Measurements from ENCODE around the gene MYH3. TPM values are rescaled to one million over a fixed set of nuclear protein-coding genes. Genes with fewer than 3 reads are reported as not detected.

MYH3 gene
- polyA plus RNA-seq, 1 donor from 2014 or later, result 0.74 TPM

DNA sequence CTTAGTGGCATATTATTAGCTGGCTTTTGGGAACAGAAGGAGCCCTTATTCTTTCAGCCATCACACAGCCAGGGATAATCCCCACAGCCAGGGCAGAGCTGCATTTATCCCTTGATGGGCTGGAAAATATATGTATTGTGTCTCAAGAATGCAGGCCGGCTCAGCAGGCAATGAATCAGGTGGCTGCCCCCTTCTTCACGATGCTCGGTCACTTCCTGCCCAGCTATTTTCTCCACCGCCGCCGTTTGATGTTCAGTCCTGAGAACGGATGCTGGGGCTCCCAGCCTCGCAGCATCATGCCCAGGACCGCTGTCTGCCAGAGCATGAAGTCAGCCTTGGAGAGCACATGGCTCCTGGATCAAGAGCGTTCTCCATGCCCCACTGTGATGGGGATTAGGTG is 4.3 kb upstream of the MYH3 start:
- Histone ChIP-seq H3K9me3 (ENCODE audit: low read length) (no peaks in the 10 kb centered on the region), H3K36me3 (ENCODE audit: insufficient read depth, low read length) (no peaks in the 10 kb centered on the region), H2AFZ (ENCODE audit: low read depth, low read length) (no peak overlapping the region), H3K4me3 (ENCODE audit: low read length) (no peak overlapping the region), H3K9ac (ENCODE audit: low read length) (no peak overlapping the region), H3K79me2 (replicated peaks; ENCODE audit: insufficient read depth, low read length) (no peaks in the 10 kb centered on the region), H3K4me2 (ENCODE audit: low read length) (no peak overlapping the region), H3K27ac (ENCODE audit: low read length) (no peak overlapping the region), H3F3A (ENCODE audit: insufficient read depth, low read length, poor library complexity, severe bottlenecking) (no peaks in the 10 kb centered on the region), H3K9me2 (ENCODE audit: insufficient read depth, low read length) (no peaks in the 10 kb centered on the region), H3K27me3 (ENCODE audit: insufficient read depth, low read depth, low read length) (no peaks in the 10 kb centered on the region), H4K20me1 (ENCODE audit: insufficient read depth) (no peaks in the 10 kb centered on the region)
- TF ChIP-seq TAF1 (IDR thresholded peaks at IDR 0.05; ENCODE audit: low read depth) (no peak), SMC3 (conservative IDR thresholded peaks at IDR 0.05; ENCODE audit: poor library complexity) (no peak), RAD21 (conservative IDR thresholded peaks at IDR 0.05) (no peak), EZH2 (IDR thresholded peaks at IDR 0.05; ENCODE audit: borderline replicate concordance, insufficient read depth, low read length, poor library complexity, severe bottlenecking) (no peak), POLR2AphosphoS5 (IDR thresholded peaks at IDR 0.05) (no peak), EP300 (conservative IDR thresholded peaks at IDR 0.05; ENCODE audit: poor library complexity, severe bottlenecking) (no peak), MXI1 (conservative IDR thresholded peaks at IDR 0.05; ENCODE audit: poor library complexity, severe bottlenecking) (no peak)
- TF ChIP-seq, protein P1, sequence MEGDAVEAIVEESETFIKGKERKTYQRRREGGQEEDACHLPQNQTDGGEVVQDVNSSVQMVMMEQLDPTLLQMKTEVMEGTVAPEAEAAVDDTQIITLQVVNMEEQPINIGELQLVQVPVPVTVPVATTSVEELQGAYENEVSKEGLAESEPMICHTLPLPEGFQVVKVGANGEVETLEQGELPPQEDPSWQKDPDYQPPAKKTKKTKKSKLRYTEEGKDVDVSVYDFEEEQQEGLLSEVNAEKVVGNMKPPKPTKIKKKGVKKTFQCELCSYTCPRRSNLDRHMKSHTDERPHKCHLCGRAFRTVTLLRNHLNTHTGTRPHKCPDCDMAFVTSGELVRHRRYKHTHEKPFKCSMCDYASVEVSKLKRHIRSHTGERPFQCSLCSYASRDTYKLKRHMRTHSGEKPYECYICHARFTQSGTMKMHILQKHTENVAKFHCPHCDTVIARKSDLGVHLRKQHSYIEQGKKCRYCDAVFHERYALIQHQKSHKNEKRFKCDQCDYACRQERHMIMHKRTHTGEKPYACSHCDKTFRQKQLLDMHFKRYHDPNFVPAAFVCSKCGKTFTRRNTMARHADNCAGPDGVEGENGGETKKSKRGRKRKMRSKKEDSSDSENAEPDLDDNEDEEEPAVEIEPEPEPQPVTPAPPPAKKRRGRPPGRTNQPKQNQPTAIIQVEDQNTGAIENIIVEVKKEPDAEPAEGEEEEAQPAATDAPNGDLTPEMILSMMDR (IDR thresholded peaks at IDR 0.05; ENCODE audit: poor library complexity, severe bottlenecking), result no peak
- TF ChIP-seq, protein P2, sequence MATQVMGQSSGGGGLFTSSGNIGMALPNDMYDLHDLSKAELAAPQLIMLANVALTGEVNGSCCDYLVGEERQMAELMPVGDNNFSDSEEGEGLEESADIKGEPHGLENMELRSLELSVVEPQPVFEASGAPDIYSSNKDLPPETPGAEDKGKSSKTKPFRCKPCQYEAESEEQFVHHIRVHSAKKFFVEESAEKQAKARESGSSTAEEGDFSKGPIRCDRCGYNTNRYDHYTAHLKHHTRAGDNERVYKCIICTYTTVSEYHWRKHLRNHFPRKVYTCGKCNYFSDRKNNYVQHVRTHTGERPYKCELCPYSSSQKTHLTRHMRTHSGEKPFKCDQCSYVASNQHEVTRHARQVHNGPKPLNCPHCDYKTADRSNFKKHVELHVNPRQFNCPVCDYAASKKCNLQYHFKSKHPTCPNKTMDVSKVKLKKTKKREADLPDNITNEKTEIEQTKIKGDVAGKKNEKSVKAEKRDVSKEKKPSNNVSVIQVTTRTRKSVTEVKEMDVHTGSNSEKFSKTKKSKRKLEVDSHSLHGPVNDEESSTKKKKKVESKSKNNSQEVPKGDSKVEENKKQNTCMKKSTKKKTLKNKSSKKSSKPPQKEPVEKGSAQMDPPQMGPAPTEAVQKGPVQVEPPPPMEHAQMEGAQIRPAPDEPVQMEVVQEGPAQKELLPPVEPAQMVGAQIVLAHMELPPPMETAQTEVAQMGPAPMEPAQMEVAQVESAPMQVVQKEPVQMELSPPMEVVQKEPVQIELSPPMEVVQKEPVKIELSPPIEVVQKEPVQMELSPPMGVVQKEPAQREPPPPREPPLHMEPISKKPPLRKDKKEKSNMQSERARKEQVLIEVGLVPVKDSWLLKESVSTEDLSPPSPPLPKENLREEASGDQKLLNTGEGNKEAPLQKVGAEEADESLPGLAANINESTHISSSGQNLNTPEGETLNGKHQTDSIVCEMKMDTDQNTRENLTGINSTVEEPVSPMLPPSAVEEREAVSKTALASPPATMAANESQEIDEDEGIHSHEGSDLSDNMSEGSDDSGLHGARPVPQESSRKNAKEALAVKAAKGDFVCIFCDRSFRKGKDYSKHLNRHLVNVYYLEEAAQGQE (IDR thresholded peaks at IDR 0.05; ENCODE audit: borderline replicate concordance), result no peak

DNA sequence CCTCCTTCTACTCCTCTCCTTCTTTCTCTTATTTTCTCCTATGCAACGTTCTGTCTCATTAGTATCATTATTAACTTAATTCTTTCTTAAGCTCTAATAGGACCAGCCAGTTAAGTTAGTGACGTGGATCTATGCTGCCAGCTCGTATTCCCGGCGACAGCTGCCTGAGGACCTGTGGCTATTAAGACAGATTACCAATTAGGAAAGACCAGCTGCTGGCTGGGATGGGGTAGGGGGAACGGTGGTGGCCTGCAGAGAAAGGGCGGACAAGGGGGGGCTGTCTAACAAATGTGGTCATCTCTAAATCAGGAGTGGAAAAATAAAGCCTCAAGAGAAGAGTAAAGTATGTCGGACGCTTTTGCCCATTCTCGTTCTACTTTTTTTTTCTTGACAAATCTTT is 770 bp upstream of the MYH3 start:
- Histone ChIP-seq H3K27ac (ENCODE audit: low read length) (no peak overlapping the region), H3K9me2 (ENCODE audit: insufficient read depth, low read length) (no peaks in the 10 kb centered on the region)
- TF ChIP-seq EP300 (conservative IDR thresholded peaks at IDR 0.05; ENCODE audit: poor library complexity, severe bottlenecking), result no peak
- no peak for TF ChIP-seq MXI1 (conservative IDR thresholded peaks at IDR 0.05; ENCODE audit: poor library complexity, severe bottlenecking)
- TF ChIP-seq, protein P1 (IDR thresholded peaks at IDR 0.05; ENCODE audit: poor library complexity, severe bottlenecking), result no peak
- no peak for TF ChIP-seq TAF1 (IDR thresholded peaks at IDR 0.05; ENCODE audit: low read depth)
- TF ChIP-seq POLR2AphosphoS5 (IDR thresholded peaks at IDR 0.05), result no peak
- no peak for TF ChIP-seq EZH2 (IDR thresholded peaks at IDR 0.05; ENCODE audit: borderline replicate concordance, insufficient read depth, low read length, poor library complexity, severe bottlenecking)
- TF ChIP-seq RAD21 (conservative IDR thresholded peaks at IDR 0.05), result no peak
- TF ChIP-seq, protein P2 (IDR thresholded peaks at IDR 0.05; ENCODE audit: borderline replicate concordance), result no peak
- TF ChIP-seq SMC3 (conservative IDR thresholded peaks at IDR 0.05; ENCODE audit: poor library complexity), result no peak

More for the DNA sequence above, 770 bp upstream of the MYH3 start:
- no peak overlapping the region for H3K4me2 ChIP-seq (ENCODE audit: low read length)
- H3K9ac ChIP-seq (ENCODE audit: low read length), result no peak overlapping the region
- no peak overlapping the region for H3K4me3 ChIP-seq (ENCODE audit: low read length)
- no peaks in the 10 kb centered on the region for H3F3A ChIP-seq (ENCODE audit: insufficient read depth, low read length, poor library complexity, severe bottlenecking)
- no peaks in the 10 kb centered on the region for H3K79me2 ChIP-seq (replicated peaks; ENCODE audit: insufficient read depth, low read length)
- H3K27me3 ChIP-seq (ENCODE audit: insufficient read depth, low read depth, low read length), result no peaks in the 10 kb centered on the region
- no peaks in the 10 kb centered on the region for H3K9me3 ChIP-seq (ENCODE audit: low read length)
- H2AFZ ChIP-seq (ENCODE audit: low read depth, low read length), result no peak overlapping the region
- no peaks in the 10 kb centered on the region for H3K36me3 ChIP-seq (ENCODE audit: insufficient read depth, low read length)
- no peaks in the 10 kb centered on the region for H4K20me1 ChIP-seq (ENCODE audit: insufficient read depth)

Data from neural cell (in vitro differentiated cells).